Left lung (tissue), 10 donors: ENCODE measurements around the gene CDH4. TPM values are rescaled to one million over a fixed set of nuclear protein-coding genes. Genes with fewer than 3 reads are reported as not detected.

Experiments
- ATAC-seq: fragments of 200-7000 bp; cut with Tn5 transposase; one replicate; pipeline ENCODE4 v1.9.1; 2020; ENCODE audit warnings: moderate library complexity
- DNase-seq, 4 donors: peaks; one replicate each; pipeline ENCODE4 v3.0.0-alpha.2; 2013 to 2020
- H3K27ac ChIP-seq, 2 donors: fragments of 200-600 bp; sonication (generic) in 1 of 2; one replicate each; pipeline versions ENCODE4 v1.5.0 to v1.8.0; 2020 to 2021
- H3K27me3 ChIP-seq, 2 donors: fragments of 200-600 bp; sonication (generic) in 1 of 2; one replicate each; pipeline versions ENCODE4 v1.5.0 to v1.8.0; 2020 to 2021
- H3K36me3 ChIP-seq, 2 donors: fragments of 200-600 bp; sonication (generic) in 1 of 2; one replicate each; pipeline versions ENCODE4 v1.5.0 to v1.8.0; 2020 to 2021
- H3K4me1 ChIP-seq, 2 donors: fragments of 200-600 bp; one replicate each; pipeline ENCODE4 v1.8.0; 2021
- H3K4me3 ChIP-seq, 2 donors: fragments of 200-600 bp; sonication (generic) in 1 of 2; one replicate each; pipeline versions ENCODE4 v1.5.0 to v1.8.0; 2020 to 2021; ENCODE audit warnings: mild to moderate bottlenecking in 1 of 2
- H3K9me3 ChIP-seq, 2 donors: fragments of 200-600 bp; sonication (generic) in 1 of 2; one replicate each; pipeline versions ENCODE4 v1.5.0 to v1.8.0; 2020 to 2021
- CTCF ChIP-seq, 2 donors: fragments of 200-600 bp; sonication (generic) in 1 of 2; IDR thresholded peaks; one replicate each; pipeline versions ENCODE4 v1.5.0 to v1.8.0; 2021; ENCODE audit warnings: antibody characterized with exemption in 2 of 2
- intact Hi-C, 2 donors: fragments of 100-400 bp; cut with DNase I; formaldehyde crosslinking; loops; one replicate each; pipeline versions ENCODE4 v1.11.2 to v1.14.2; 2022
- polyA plus RNA-seq, 6 donors: library from polyadenylated mRNA; unstranded; fragments of 120-200 nt; gene quantifications; one replicate each; pipeline ENCODE4 v1.2.1, GENCODE V29; 2013; ENCODE audit not compliant: insufficient read length in 6 of 6
- total RNA-seq, 2 donors: library from RNA; stranded (reverse); fragmentation: NEBNext Ultra II Directional; extraction: Animal tissue kit (Norgen Biotek cat#: 25700); gene quantifications; one replicate each; pipeline ENCODE4 v1.2.1, GENCODE V29; 2021
- donor health status: DM: no; HTN: yes; CAD: no.
- donor health status: DM: no; HTN: no; CAD: no.

The CDH4 gene
- total and polyA plus RNA-seq, 8 donors = 0.24 to 10.8 (median 5.1) TPM

- no peak overlapping the region for H3K4me3 ChIP-seq
- no peak overlapping the region for H3K27ac ChIP-seq
- H3K27me3 ChIP-seq = peaks cover 0 to 5% of the 10 kb centered on the region in 2 donors
- H3K9me3 ChIP-seq = peaks cover 0 to 5% of the 10 kb centered on the region in 2 donors
- no peak for ATAC-seq
- H3K4me1 ChIP-seq = no peaks in the 10 kb centered on the region
- no peaks in the 10 kb centered on the region for H3K36me3 ChIP-seq
- intact Hi-C loops = no loop called here
- TF ChIP-seq CTCF (IDR thresholded peaks at IDR 0.05) = no peak
- no peak for DNase-seq
These were observed 537.3 kb downstream of the CDH4 start for GRCh38 chr20:61789329-61789728.

- H3K27ac ChIP-seq = no peak overlapping the region
- no peak for TF ChIP-seq CTCF (IDR thresholded peaks at IDR 0.05)
These were observed 538.2 kb downstream of the CDH4 start for GRCh38 chr20:61790116-61790827.

DNA sequence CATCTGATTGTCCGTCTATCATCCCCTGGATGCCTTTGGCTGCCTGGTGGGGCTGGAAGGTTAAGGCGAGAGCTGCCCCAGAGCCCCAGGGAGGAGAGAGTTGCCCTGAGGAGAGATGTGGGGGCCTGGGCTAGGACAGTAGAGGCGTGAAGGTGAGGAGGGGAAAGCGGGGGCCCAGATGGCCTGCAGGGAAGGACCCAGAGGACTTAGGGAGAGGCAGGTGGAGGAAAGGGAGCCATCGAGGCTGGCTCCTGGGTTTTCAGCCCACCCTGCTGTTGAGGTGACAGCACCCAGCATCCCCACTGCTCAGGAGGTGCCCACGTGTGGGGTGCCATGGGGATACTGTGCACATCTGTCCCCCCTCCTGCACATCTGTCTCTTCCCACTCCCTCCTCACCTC, 539.9 kb downstream of the CDH4 start:
- Histone ChIP-seq H3K4me1 (no peaks in the 10 kb centered on the region), H3K36me3 (no peaks in the 10 kb centered on the region), H3K4me3 (no peak overlapping the region), H3K27me3 (peaks cover 0 to 23% of the 10 kb centered on the region in 2 donors), H3K27ac (no peak overlapping the region), H3K9me3 (no peaks in the 10 kb centered on the region)
- ATAC-seq (no peak), DNase-seq (no peak)
- no peak for TF ChIP-seq CTCF (IDR thresholded peaks at IDR 0.05)
- intact Hi-C loops = no loop called here

More at GRCh38 chr20:61790116-61790827, 538.2 kb downstream of the CDH4 start:
- Histone ChIP-seq H3K4me3 (no peak overlapping the region), H3K36me3 (no peaks in the 10 kb centered on the region), H3K27me3 (peaks cover 0 to 5% of the 10 kb centered on the region in 2 donors), H3K4me1 (no peaks in the 10 kb centered on the region), H3K9me3 (peaks cover 0 to 5% of the 10 kb centered on the region in 2 donors)
- ATAC-seq = no peak
- DNase-seq = no peak
- intact Hi-C loops = no loop called here

GRCh38 chr20:61795669-61796630, 543.9 kb downstream of the CDH4 start:
- H3K4me3 ChIP-seq = no peak overlapping the region
- intact Hi-C loops = no loop called here
- no peak overlapping the region for H3K27ac ChIP-seq
- H3K36me3 ChIP-seq = no peaks in the 10 kb centered on the region
- TF ChIP-seq CTCF (IDR thresholded peaks at IDR 0.05) = no peak
- no peaks in the 10 kb centered on the region for H3K4me1 ChIP-seq
- H3K9me3 ChIP-seq = no peaks in the 10 kb centered on the region
- no peak for DNase-seq
- H3K27me3 ChIP-seq = peaks cover 0 to 54% of the 10 kb centered on the region in 2 donors
- ATAC-seq = no peak

GRCh38 chr20:61796738-61797137, 544.7 kb downstream of the CDH4 start:
- Histone ChIP-seq H3K36me3 (no peaks in the 10 kb centered on the region), H3K9me3 (no peaks in the 10 kb centered on the region), H3K4me1 (no peaks in the 10 kb centered on the region), H3K27me3 (peaks cover 0 to 62% of the 10 kb centered on the region in 2 donors), H3K27ac (no peak overlapping the region), H3K4me3 (no peak overlapping the region)
- TF ChIP-seq CTCF (IDR thresholded peaks at IDR 0.05) = no peak
- intact Hi-C loops = no loop called here
- no peak for DNase-seq
- ATAC-seq = no peak
